HG03159 (cell line): Measurements from ENCODE around the gene DNAH1.
"Not testable (repeated sequence)": the region's sequence is repeated elsewhere in the genome, so short reads cannot be mapped to it uniquely, and the experiment has no call there.

ENCODE experiments used
- ATAC-seq: cut with Tn5 transposase; IDR thresholded peaks from one replicate; pipeline ENCODE4 v1.9.1; 2021; ENCODE audit warnings: mild to moderate bottlenecking, moderate library complexity; ENCODE audit not compliant: unreplicated experiment

Gene DNAH1

GRCh38 chr3:52315977-52316764 lies at the start of gene DNAH1:
Gene DNAH1, plus strand, starts transcription at chr3:52316319. Its CDS starts 6,124 bp downstream, at chr3:52322443.
- no peak for ATAC-seq

GRCh38 chr3:52268036-52268435 lies 48.1 kb upstream of the DNAH1 start:
- ATAC-seq, result no peak

DNA sequence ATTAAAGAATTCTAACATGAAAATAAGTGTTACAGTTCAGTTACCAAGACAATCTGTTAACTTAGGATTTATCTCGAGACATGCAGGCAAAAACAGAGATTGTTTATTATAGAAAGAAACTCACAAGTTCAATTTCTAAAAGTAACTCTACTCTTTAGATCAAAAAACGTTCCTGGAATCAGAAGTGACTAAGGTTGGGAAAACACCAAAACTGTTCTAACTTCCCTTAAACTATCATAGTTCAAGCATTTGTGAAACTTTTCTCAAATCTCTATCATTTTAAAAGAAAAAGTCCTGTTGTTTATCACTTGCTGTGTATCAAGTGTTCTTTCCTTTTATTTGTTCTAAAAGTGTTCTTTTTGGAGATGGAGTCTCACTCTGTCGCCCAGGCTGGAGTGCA lies 46.3 kb upstream of the DNAH1 start:
- ATAC-seq, result no peak

- no peak for ATAC-seq
Observed at GRCh38 chr3:52270252-52270754, 45.8 kb upstream of the DNAH1 start.

GRCh38 chr3:52272172-52272571 lies 43.9 kb upstream of the DNAH1 start:
- ATAC-seq, result not testable (repeated sequence)

GRCh38 chr3:52272831-52273230 lies 43.3 kb upstream of the DNAH1 start:
- ATAC-seq, result no peak

DNA sequence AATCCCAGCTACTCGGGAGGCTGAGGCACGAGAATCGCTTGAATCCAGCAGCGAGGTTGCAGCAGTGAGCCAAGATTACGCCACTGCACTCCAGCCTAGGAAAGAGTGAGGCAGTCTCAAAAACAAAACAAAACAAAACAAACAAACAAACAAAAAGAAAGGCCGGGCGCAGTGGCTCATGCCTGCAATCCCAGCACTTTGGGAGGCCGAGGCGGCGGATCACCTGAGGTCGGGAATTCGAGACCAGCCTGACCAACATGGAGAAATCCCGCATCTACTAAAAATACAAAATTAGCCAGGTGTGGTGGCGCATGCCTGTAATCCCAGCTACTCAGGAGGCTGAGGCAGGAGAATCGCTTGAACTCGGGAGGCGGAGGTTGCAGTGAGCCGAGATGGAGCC lies 41.3 kb upstream of the DNAH1 start:
- not testable (repeated sequence) for ATAC-seq

GRCh38 chr3:52277071-52277964 lies 38.8 kb upstream of the DNAH1 start:
- no peak for ATAC-seq

GRCh38 chr3:52277972-52278509 lies 38.1 kb upstream of the DNAH1 start:
- peak; percentile 52 for ATAC-seq

- peak; percentile 81 for ATAC-seq
Observed at GRCh38 chr3:52278510-52279069, 37.5 kb upstream of the DNAH1 start, which contains the start of gene WDR82. Gene WDR82, minus strand, starts transcription at chr3:52278649. Its CDS starts 288 bp downstream, at chr3:52278361.

- no peak for ATAC-seq
Observed at GRCh38 chr3:52279596-52279995, 36.5 kb upstream of the DNAH1 start.

DNA sequence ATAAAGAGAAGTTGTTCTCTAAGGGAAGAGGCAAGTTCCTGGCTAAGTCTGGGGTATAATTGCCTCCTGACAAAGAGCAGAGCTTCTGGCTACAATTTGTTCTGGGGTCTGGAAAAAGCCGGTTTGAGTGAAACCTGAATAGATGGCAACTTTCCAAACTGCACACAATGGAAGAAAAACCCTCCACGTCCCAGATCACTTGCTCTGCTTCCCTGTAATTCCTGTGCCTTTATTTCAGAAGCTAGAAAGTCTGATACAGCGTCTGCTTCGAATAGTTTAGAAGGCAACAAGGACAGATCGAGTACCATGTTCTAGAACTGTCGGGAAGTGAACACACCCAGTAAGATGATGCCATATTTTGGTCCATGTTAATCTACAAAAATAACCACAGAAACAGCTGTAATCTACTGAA lies 36.1 kb upstream of the DNAH1 start:
- no peak for ATAC-seq

GRCh38 chr3:52281981-52282801 lies 33.9 kb upstream of the DNAH1 start:
- ATAC-seq, result no peak

DNA sequence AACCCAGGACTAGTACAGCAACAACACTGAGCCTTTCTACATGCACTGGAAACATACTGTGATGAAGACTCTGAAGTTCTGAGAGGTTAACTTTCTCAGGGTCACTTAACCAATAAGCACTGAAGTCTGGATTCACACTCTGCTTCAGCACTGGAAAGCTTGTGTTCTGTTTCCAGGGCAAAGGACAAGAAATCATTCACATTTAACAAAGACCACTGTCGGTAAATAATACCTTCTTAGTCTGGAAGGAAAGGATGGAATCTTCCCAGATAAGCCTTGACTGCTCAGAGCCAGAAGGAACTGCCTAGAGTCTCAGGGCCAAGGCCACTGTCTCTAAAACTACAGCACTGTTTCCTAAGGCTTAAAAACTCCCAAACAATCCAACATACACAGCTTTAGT lies 32.8 kb upstream of the DNAH1 start:
- ATAC-seq, result no peak

DNA sequence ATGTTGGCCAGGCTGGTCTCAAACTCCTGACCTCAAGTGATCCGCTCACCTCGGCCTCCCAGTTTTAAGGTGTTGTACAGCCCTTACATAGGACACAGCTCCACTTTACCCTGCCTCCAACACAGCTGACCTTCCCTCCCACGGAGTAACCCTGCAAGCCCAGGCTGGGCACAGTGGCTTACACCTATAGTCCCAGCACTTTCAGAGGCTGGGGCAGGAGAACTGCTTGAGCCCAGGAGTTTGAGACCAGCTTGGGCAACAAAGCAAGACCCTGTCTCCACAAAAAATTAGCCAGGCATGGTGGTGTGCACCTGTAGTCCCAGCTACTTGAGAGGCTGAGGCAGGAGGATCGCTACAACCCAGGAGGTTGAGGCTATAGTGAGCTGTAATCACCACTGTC lies 32.1 kb upstream of the DNAH1 start:
- not testable (repeated sequence) for ATAC-seq

GRCh38 chr3:52286777-52287110 lies 29.4 kb upstream of the DNAH1 start:
- ATAC-seq, result no peak

DNA sequence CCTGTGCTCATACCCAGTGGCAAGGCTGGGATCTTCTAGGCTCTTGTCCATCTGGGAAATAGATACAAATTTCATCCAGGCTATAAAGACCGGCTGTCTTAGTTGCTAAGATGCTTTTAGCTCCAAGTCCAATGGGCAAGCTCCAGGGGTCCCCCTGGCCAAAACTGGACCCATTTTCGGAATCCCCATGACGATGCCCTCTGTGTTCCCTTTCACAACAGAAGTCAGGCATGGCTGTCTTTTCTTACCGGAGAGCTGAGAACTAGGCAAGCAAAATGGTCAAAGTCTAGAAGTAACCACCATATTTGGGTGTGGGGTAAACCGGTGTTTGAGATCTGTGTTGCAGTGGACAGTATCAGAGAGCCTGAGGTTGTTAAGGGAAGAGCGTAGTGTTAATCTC lies 27.4 kb upstream of the DNAH1 start:
- no peak for ATAC-seq

GRCh38 chr3:52289338-52289746 lies 26.8 kb upstream of the DNAH1 start:
- no peak for ATAC-seq

DNA sequence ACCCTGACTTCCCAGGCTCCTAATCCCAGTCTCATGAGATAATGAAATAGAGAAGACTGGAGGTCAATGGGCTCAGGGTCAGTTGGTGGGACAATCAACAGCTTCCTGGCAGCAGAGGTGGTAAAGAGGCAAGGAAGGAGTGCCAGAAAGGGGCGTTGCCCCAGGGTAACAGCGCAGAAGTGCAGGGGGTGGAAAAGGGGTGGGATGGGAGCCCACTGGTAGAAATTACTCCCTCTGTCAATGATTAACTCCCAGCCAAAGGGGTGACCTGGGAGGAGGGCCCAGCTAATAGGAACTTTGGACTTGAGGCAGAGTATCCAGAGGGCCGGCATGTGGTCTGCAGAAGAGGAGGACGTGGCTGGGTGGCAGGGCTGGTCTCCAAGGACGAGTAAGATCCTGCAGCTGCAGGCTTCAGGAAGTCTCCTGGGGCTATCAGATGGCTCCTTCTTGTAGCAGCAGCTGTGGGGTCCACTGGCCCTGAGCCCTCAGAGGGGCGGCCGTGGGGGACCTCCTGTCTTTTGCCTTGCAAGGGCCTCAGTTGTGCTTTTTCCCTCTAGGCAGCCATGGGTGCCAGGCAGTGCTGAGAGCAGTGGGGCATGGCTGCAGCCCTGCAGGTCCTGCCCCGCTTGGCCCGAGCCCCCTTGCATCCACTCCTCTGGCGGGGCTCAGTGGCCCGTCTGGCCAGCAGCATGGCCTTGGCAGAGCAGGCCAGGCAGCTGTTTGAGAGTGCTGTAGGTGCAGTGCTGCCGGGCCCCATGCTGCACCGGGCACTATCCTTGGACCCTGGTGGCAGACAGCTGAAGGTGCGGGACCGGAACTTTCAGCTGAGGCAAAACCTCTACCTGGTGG lies 26.1 kb upstream of the DNAH1 start:
- no peak for ATAC-seq
